DOHH2 (cell line): ENCODE measurements around the gene PRPSAP1.

Source experiments
- H3F3A ChIP-seq: fragments of 200-600 bp; sonication (generic), shearing (Covaris generic); 2 replicates; pipeline ENCODE4 v1.6.0; 2016; ENCODE audit warnings: antibody characterized with exemption, mild to moderate bottlenecking; ENCODE audit not compliant: control insufficient read depth, insufficient read depth
- H3K27ac ChIP-seq: fragments of 200-600 bp; sonication (generic); 2 replicates; pipeline ENCODE4 v1.5.1; 2014; ENCODE audit warnings: low read depth, mild to moderate bottlenecking, low read length, moderate library complexity
- H3K27me3 ChIP-seq: fragments of 200-600 bp; sonication (generic); 2 replicates; pipeline ENCODE4 v1.6.1; 2014; ENCODE audit warnings: mild to moderate bottlenecking, low read length, mixed read lengths; ENCODE audit not compliant: control insufficient read depth
- H3K36me3 ChIP-seq: fragments of 200-600 bp; sonication (generic); 2 replicates; pipeline ENCODE4 v1.6.1; 2014; ENCODE audit warnings: mild to moderate bottlenecking, low read length, moderate library complexity, mixed read lengths; ENCODE audit not compliant: control insufficient read depth
- H3K4me1 ChIP-seq: fragments of 200-600 bp; sonication (generic); 2 replicates; pipeline ENCODE4 v1.6.1; 2014; ENCODE audit warnings: mild to moderate bottlenecking, low read length, mixed read lengths; ENCODE audit not compliant: control insufficient read depth
- H3K4me2 ChIP-seq: fragments of 200-600 bp; sonication (generic); 2 replicates; pipeline ENCODE4 v1.6.0; 2014; ENCODE audit warnings: mild to moderate bottlenecking, low read length, moderate library complexity
- H3K4me3 ChIP-seq: fragments of 200-600 bp; sonication (generic); 2 replicates; pipeline ENCODE4 v1.5.1; 2014; ENCODE audit warnings: mild to moderate bottlenecking, low read length, mixed read lengths
- H3K79me2 ChIP-seq: fragments of 200-600 bp; sonication (generic); 2 replicates; pipeline ENCODE4 v1.6.1; 2014; ENCODE audit warnings: mild to moderate bottlenecking, low read length, mixed read lengths; ENCODE audit not compliant: control insufficient read depth
- H3K9me2 ChIP-seq: fragments of 200-600 bp; sonication (generic); replicated peaks from 2 replicates; pipeline ENCODE4 v1.6.1; 2014; ENCODE audit warnings: mild to moderate bottlenecking, low read length, mixed read lengths; ENCODE audit not compliant: control insufficient read depth
- H3K9me3 ChIP-seq: fragments of 200-600 bp; sonication (generic); 2 replicates; pipeline ENCODE4 v1.6.1; 2014; ENCODE audit warnings: antibody characterized with exemption, low read length, mixed read lengths; ENCODE audit not compliant: control insufficient read depth, insufficient read depth
- H4K20me1 ChIP-seq: fragments of 200-600 bp; sonication (generic); 2 replicates; pipeline ENCODE4 v1.6.0; 2014; ENCODE audit warnings: low read depth, mild to moderate bottlenecking, antibody characterized with exemption, low read length, moderate library complexity; ENCODE audit not compliant: control insufficient read depth, insufficient read depth
- CTCF ChIP-seq: fragments of 200-600 bp; sonication (generic); IDR thresholded peaks from one replicate; pipeline ENCODE4 v1.5.1; 2014; ENCODE audit warnings: antibody characterized with exemption, mild to moderate bottlenecking, low read depth, low read length; ENCODE audit not compliant: poor library complexity, severe bottlenecking
- EZH2phosphoT487 ChIP-seq: fragments of 200-600 bp; sonication (generic); IDR thresholded peaks from 2 replicates; pipeline ENCODE4 v1.6.1; 2017; ENCODE audit warnings: borderline replicate concordance, mild to moderate bottlenecking, antibody characterized with exemption, low read length, moderate library complexity, mixed read lengths

PRPSAP1 gene

DNA sequence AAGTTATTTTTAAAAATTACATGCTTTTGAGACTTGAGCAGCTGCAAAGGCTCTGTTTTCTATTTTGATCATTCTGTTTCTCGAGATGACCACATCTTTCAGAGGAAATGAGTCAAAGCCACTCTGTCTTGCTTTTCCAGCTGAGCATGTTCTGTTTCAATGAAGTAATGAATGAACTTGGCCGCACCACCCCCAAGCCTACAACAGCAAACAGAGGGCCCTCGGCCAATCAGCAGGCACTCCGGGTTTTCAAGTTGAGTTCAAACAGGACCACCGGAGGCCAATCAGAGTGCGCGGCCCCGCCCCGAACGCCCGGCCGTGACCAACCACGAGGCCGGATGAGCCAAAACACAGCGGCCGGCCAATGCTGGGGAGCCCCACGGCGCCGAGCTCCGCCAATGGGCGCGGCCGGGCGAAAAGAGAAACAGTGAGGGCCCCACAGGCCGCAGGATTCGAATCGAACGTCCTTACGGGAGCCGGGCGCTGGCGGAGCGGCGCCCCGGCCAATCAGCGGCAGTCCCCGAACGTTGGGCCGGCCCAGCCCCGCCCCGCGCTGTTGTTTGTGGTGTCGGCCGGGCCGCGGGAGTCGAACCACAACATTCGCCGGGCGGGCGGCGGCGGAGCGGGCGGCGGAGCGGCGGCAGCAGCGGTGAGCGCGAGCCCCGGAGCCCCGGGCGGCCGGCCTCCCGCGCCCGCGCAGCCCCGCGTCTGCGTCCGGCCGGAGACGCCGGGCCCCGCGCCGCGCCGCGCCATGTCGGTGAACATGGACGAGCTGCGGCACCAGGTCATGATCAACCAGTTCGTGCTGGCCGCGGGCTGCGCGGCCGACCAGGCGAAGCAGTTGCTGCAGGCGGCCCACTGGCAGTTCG is 88.7 kb downstream of the PRPSAP1 start, which contains the start of gene UBALD2:
UBALD2 (plus strand) TSS at position 594 of the 869 bp plus-strand sequence; CDS start at position 752, 158 bp downstream.
- Histone ChIP-seq H4K20me1 (no peaks in the 10 kb centered on the region), H3K79me2 (peaks cover 45% of the 10 kb centered on the region), H3K27me3 (no peaks in the 10 kb centered on the region), H3K9me3 (no peaks in the 10 kb centered on the region), H3K4me1 (peaks cover 83% of the 10 kb centered on the region), H3K9me2 (no peaks in the 10 kb centered on the region), H3K4me2 (peak within 1 kb of the TSS; percentile 81), H3K4me3 (peak within 1 kb of the TSS; percentile 88), H3K36me3 (peaks cover 39% of the 10 kb centered on the region), H3K27ac (peak within 1 kb of the TSS; percentile 91), H3F3A (peaks cover 33% of the 10 kb centered on the region)
- TF ChIP-seq CTCF: no peak
- TF ChIP-seq EZH2phosphoT487: no peak

DNA sequence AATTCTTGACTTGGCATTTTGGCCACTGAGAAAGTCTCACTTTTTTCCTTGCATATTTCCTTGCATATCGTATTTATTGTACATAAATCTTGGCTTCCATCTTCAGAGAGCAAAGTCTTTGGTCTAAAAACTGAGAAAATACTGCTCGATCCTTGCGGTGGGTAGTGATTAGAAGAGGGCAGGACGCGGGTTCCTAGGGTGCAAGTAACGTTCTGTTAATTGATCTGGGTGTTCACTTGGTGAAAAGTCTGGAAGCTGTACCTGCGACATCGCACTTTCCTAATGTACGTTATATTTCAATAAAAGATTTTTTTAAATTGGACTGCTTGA is 89.3 kb downstream of the PRPSAP1 start:
- Histone ChIP-seq H3K27me3 (no peaks in the 10 kb centered on the region), H3F3A (peaks cover 34% of the 10 kb centered on the region), H3K36me3 (peaks cover 33% of the 10 kb centered on the region), H3K27ac (peak overlapping the region; percentile 77), H3K9me3 (no peaks in the 10 kb centered on the region), H3K4me3 (peak overlapping the region; percentile 62), H4K20me1 (no peaks in the 10 kb centered on the region), H3K4me2 (peak overlapping the region; percentile 67), H3K4me1 (peaks cover 83% of the 10 kb centered on the region), H3K9me2 (no peaks in the 10 kb centered on the region), H3K79me2 (peaks cover 39% of the 10 kb centered on the region)
- TF ChIP-seq CTCF (no peak), EZH2phosphoT487 (no peak)

- peaks cover 83% of the 10 kb centered on the region for H3K4me1 ChIP-seq
Measured at GRCh38 chr17:76263896-76264295, 89.8 kb downstream of the PRPSAP1 start.

More at GRCh38 chr17:76263896-76264295, 89.8 kb downstream of the PRPSAP1 start:
- TF ChIP-seq EZH2phosphoT487: no peak
- TF ChIP-seq CTCF: no peak
- H3K27ac ChIP-seq: peak overlapping the region; percentile 77
- H3K79me2 ChIP-seq: peaks cover 34% of the 10 kb centered on the region
- peak overlapping the region; percentile 62 for H3K4me3 ChIP-seq
- H3K9me2 ChIP-seq: no peaks in the 10 kb centered on the region
- peaks cover 31% of the 10 kb centered on the region for H3F3A ChIP-seq
- peak overlapping the region; percentile 67 for H3K4me2 ChIP-seq
- H3K27me3 ChIP-seq: no peaks in the 10 kb centered on the region
- H4K20me1 ChIP-seq: no peaks in the 10 kb centered on the region
- H3K36me3 ChIP-seq: peaks cover 29% of the 10 kb centered on the region
- no peaks in the 10 kb centered on the region for H3K9me3 ChIP-seq
